Upper lobe of left lung (tissue), 6 donors: ENCODE measurements around the gene IGSF10. TPM values are rescaled to one million over a fixed set of nuclear protein-coding genes. Genes with fewer than 3 reads are reported as not detected.
"Not testable (repeated sequence)": the region's sequence is repeated elsewhere in the genome, so short reads cannot be mapped to it uniquely, and the experiment has no call there.

Source experiments
- ATAC-seq, 2 donors: fragments of 200-7000 bp; cut with Tn5 transposase; one replicate each; pipeline ENCODE4 v1.9.1; 2022; ENCODE audit warnings: mild to moderate bottlenecking in 2 of 2, moderate library complexity in 2 of 2; ENCODE audit not compliant: low FRiP score in 2 of 2
- DNase-seq, 2 donors: peaks; one replicate each; pipeline ENCODE4 v3.0.0-alpha.2; 2019 to 2020
- H3K27ac ChIP-seq, 4 donors: fragments of 200-600 bp; sonication (generic); one replicate each; pipeline ENCODE4 v1.5.1; 2016 to 2019
- H3K27me3 ChIP-seq, 4 donors: fragments of 200-600 bp; sonication (generic); one replicate each; pipeline ENCODE4 v1.5.1; 2017 to 2019
- H3K36me3 ChIP-seq, 4 donors: fragments of 200-600 bp; sonication (generic); one replicate each; pipeline ENCODE4 v1.5.1; 2016 to 2019
- H3K4me1 ChIP-seq, 4 donors: fragments of 200-600 bp; sonication (generic); one replicate each; pipeline ENCODE4 v1.5.1; 2018 to 2019
- H3K4me3 ChIP-seq, 4 donors: fragments of 200-600 bp; sonication (generic); one replicate each; pipeline ENCODE4 v1.5.1; 2017 to 2019; ENCODE audit warnings: mild to moderate bottlenecking in 2 of 4, moderate library complexity in 1 of 4
- H3K9me3 ChIP-seq, 4 donors: fragments of 200-600 bp; sonication (generic); one replicate each; pipeline ENCODE4 v1.5.1; 2018 to 2019
- EP300 ChIP-seq, 4 donors: sonication (generic); formaldehyde crosslinking; IDR thresholded peaks; one replicate each; pipeline ENCODE4 v1.5.1; 2017; ENCODE audit warnings: antibody characterized with exemption in 4 of 4, control low read depth in 2 of 4
- POLR2A ChIP-seq, 4 donors: fragments of 450-650 bp; IDR thresholded peaks; one replicate each; pipeline ENCODE4 v1.5.1; 2016 to 2017; ENCODE audit warnings: antibody characterized with exemption in 4 of 4, mild to moderate bottlenecking in 2 of 4
- POLR2AphosphoS5 ChIP-seq, 2 donors: sonication (generic); formaldehyde crosslinking; IDR thresholded peaks; one replicate each; pipeline ENCODE4 v1.5.1; 2017; ENCODE audit warnings: antibody characterized with exemption in 2 of 2
- WGBS, 2 donors: methylation state at CpG; one replicate each; pipeline ENCODE4 v1.1.5; 2017 to 2018; 5-methylcytosine and 5-hydroxymethylcytosine counted together
- total RNA-seq, 6 donors: library from RNA; depleted of rRNA in 4 of 6; stranded (reverse); fragments of >200 nt in 4 of 6; gene quantifications; one replicate each; pipeline versions ENCODE4 v1.1.0 to v1.2.1, GENCODE V29; 2016 to 2021
- TF ChIP-seq, protein P1 (sequence below), 6 experiments: fragments of 450-650 bp in 4 of 6; fragments of 200-600 bp in 2 of 6; sonication (generic) in 2 of 6; IDR thresholded peaks; one replicate each; pipeline ENCODE4 v1.5.1; 2016 to 2019; ENCODE audit warnings: antibody characterized with exemption in 6 of 6
- donor health status: DM: no; HTN: no; CAD: no; lungs with moderate emphysema.
- donor health status: DM: no; HTN: yes; CAD: no; lungs with severe emphysema.

Gene IGSF10
- total RNA-seq, 6 donors from 2014 or later = 9.2 to 27.2 (median 22.9) TPM

DNA sequence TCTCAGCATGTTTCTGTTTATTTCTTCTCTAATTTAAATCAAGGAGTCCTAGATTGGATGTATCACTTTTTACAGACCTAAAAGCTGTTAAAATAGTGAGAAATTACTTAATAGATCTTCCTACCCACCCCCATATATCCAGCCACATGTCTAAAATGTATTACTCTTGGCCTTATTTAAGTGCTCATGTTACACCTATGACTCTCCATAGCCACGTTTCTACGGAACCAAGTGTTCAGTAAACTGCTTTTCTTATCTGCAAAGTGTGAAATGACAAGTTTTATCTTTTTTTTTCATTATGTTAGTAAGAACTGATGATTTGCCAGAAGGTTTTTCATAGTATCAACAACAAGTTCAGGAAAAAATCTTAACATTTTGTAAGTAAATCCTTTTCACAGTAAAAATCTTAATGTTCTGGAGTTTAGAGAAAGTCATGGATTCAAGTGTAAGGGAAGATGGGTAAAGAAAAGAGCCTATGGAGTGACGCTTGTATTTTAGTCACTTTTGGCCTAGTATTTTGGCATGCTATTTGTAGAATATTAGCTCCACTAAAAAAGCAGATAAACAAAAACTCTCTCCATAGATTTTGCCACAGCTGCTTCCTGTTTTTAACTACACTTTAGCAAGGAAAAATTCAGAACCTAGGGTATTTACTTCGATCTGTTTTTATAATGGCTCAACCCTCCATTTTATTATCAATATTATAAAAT, 41.2 kb upstream of the IGSF10 start:
- Histone ChIP-seq H3K4me1 (no peaks in the 10 kb centered on the region), H3K4me3 (no peak overlapping the region), H3K27ac (no peak overlapping the region), H3K27me3 (no peaks in the 10 kb centered on the region), H3K36me3 (no peaks in the 10 kb centered on the region), H3K9me3 (no peaks in the 10 kb centered on the region)
- TF ChIP-seq POLR2AphosphoS5 (IDR thresholded peaks at IDR 0.05) = no peak
- ATAC-seq (peak in 1 of 2 donors; percentile 46), DNase-seq (no peak)
- WGBS, 2 donors = 33 to 53% methylated on average over 4 of the region's 4 CpGs

DNA sequence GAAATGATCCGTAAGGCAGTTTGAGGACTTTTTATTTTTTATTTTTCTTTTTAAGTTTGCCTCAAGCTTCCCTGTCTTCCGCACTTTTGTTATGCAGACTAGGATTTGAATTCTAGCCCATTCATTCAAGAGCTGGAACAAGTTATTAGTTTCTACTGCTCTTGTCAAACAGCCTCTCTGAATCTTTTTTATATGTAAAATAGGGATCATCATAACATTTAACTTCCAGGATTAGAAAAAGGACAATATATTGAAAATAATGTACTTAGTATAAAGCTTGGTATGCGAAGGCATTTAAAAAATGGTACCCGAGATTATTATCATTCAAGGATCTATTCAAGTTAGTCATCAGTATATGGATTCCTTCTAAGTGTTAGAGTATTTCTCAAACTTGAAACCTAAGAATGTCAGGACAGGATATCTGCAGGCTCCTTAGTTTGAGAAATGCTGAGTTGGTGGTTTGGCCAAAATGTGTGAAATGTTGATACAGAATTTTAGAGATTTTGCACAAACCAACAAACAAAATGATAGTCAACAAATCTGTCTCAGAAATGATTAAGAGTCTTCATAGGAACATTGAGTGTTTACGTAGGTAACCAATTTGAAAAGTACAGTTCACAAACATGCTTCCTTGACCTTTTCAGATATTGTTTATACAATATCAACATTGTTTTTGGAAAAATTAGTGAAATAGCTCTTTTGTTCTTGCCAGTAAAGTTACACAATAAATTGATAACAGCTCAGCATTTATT, 40.5 kb upstream of the IGSF10 start:
- ATAC-seq (no peak), DNase-seq (no peak)
- no peaks in the 10 kb centered on the region for H3K27me3 ChIP-seq
- H3K4me1 ChIP-seq = no peaks in the 10 kb centered on the region
- 55 to 66% methylated on average over 5 of the region's 5 CpGs for WGBS, 2 donors
- no peaks in the 10 kb centered on the region for H3K36me3 ChIP-seq
- H3K9me3 ChIP-seq = no peaks in the 10 kb centered on the region
- no peak for TF ChIP-seq POLR2AphosphoS5 (IDR thresholded peaks at IDR 0.05)
- no peak for TF ChIP-seq POLR2A (IDR thresholded peaks at IDR 0.05)
- no peak for TF ChIP-seq EP300 (IDR thresholded peaks at IDR 0.05)
- TF ChIP-seq, protein P1, sequence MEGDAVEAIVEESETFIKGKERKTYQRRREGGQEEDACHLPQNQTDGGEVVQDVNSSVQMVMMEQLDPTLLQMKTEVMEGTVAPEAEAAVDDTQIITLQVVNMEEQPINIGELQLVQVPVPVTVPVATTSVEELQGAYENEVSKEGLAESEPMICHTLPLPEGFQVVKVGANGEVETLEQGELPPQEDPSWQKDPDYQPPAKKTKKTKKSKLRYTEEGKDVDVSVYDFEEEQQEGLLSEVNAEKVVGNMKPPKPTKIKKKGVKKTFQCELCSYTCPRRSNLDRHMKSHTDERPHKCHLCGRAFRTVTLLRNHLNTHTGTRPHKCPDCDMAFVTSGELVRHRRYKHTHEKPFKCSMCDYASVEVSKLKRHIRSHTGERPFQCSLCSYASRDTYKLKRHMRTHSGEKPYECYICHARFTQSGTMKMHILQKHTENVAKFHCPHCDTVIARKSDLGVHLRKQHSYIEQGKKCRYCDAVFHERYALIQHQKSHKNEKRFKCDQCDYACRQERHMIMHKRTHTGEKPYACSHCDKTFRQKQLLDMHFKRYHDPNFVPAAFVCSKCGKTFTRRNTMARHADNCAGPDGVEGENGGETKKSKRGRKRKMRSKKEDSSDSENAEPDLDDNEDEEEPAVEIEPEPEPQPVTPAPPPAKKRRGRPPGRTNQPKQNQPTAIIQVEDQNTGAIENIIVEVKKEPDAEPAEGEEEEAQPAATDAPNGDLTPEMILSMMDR (IDR thresholded peaks at IDR 0.05) = no peak
- no peak overlapping the region for H3K4me3 ChIP-seq
- H3K27ac ChIP-seq = no peak overlapping the region

DNA sequence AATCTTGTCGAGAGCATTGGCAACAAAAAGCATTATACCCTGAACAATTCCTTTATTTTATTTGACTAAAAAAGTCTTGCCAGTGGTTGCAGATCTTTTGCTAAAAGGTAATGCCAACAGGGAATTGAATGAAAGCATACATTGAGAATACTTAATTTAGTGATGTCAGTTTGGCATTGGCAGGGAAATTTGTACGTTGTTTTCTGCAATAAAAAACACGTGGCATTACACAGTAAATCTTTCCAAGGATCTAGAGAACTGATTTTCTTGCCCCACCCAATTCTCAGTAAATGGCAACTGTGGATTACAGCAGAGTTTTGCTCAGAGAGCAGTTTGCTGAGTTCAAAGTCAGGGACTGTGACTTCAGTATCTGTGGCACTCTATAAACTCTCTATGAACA, 38.3 kb upstream of the IGSF10 start:
- DNase-seq (no peak), ATAC-seq (no peak)
- H3K27ac ChIP-seq = no peak overlapping the region
- H3K27me3 ChIP-seq = no peaks in the 10 kb centered on the region
- no peaks in the 10 kb centered on the region for H3K4me1 ChIP-seq
- no peaks in the 10 kb centered on the region for H3K36me3 ChIP-seq
- no peaks in the 10 kb centered on the region for H3K9me3 ChIP-seq
- no peak for TF ChIP-seq EP300 (IDR thresholded peaks at IDR 0.05)
- TF ChIP-seq, protein P1 (IDR thresholded peaks at IDR 0.05) = no peak
- no peak for TF ChIP-seq POLR2A (IDR thresholded peaks at IDR 0.05)
- TF ChIP-seq POLR2AphosphoS5 (IDR thresholded peaks at IDR 0.05) = no peak
- 62 to 67% methylated on average over 3 of the region's 3 CpGs for WGBS, 2 donors
- no peak overlapping the region for H3K4me3 ChIP-seq

DNA sequence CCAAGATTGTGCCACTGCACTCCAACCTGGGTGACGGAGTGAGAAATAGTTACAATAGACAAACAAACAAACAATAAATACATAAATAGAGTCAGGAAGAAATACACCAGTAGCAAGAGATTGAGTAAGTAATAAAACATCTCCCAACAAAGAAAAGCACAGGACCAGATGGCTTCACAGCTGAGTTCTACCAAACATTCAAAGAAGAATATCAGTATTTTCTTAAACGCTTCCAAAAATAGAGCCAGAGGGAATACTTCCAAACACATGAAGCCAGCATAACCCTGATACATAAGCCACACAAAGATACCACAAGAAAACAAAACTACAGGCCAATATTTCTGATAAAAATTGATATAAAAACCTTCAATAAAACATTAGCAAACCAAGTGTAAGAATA, 30.7 kb upstream of the IGSF10 start:
- TF ChIP-seq POLR2AphosphoS5 (IDR thresholded peaks at IDR 0.05) = no peak
- no peak for TF ChIP-seq EP300 (IDR thresholded peaks at IDR 0.05)
- no peak for TF ChIP-seq POLR2A (IDR thresholded peaks at IDR 0.05)
- TF ChIP-seq, protein P1 (IDR thresholded peaks at IDR 0.05) = no peak
- Histone ChIP-seq H3K27ac (no peak overlapping the region), H3K4me1 (no peaks in the 10 kb centered on the region), H3K4me3 (no peak overlapping the region), H3K36me3 (no peaks in the 10 kb centered on the region), H3K27me3 (no peaks in the 10 kb centered on the region), H3K9me3 (no peaks in the 10 kb centered on the region)
- 77 to 85% methylated on average over 2 of the region's 2 CpGs for WGBS, 2 donors
- no peak for ATAC-seq
- DNase-seq = no peak

DNA sequence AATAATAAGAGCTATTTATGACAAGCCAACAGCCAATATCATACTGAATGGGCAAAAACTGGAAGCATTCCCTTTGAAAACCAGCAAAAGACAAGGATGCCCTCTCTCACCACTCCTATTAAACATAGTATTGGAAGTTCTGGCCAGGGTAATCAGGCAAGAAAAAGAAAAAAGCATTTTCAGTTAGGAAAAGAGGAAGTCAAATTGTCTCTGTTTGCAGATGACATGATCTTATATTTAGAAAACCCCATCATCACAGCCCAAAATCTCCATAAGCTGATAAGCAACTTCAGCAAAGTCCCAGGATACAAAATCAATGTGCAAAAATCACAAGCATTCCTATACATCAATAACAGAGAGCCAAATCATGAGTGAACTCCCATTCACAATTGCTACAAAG, 27.0 kb upstream of the IGSF10 start:
- not testable (repeated sequence) for ATAC-seq, DNase-seq, H3K4me1 ChIP-seq, H3K9me3 ChIP-seq, H3K27ac ChIP-seq, H3K4me3 ChIP-seq, H3K36me3 ChIP-seq, H3K27me3 ChIP-seq
